CD4-positive, CD25-positive, alpha-beta regulatory T cell (primary cell): ENCODE data around the gene MLXIP. TPM values are rescaled to one million over a fixed set of nuclear protein-coding genes. Genes with fewer than 3 reads are reported as not detected.

Experiments
- ATAC-seq, 2 donors: fragments of 150-1000 bp; cut with Tn5 transposase; one replicate each; pipeline ENCODE4 v1.10.0; 2021; ENCODE audit warnings: low read depth in 2 of 2, moderate number of reproducible peaks in 2 of 2, moderate library complexity in 1 of 2
- DNase-seq, 3 donors: peaks; one replicate each; pipeline versions ENCODE4 v3.0.0 to v3.0.0-alpha.2; 2012 to 2022; ENCODE audit warnings: mixed read lengths in 1 of 3
- H3K27ac ChIP-seq: one replicate; pipeline ENCODE4 v1.7.0; 2013; ENCODE audit warnings: mild to moderate bottlenecking, low read length; ENCODE audit not compliant: insufficient read depth, poor library complexity, severe bottlenecking
- H3K27me3 ChIP-seq: one replicate; pipeline ENCODE4 v1.7.0; 2013; ENCODE audit warnings: low read length; ENCODE audit not compliant: control insufficient read depth, insufficient read depth
- H3K36me3 ChIP-seq: one replicate; pipeline ENCODE4 v1.7.0; 2013; ENCODE audit warnings: mild to moderate bottlenecking, low read length, moderate library complexity; ENCODE audit not compliant: control insufficient read depth, insufficient read depth
- H3K4me1 ChIP-seq: 2 replicates; pipeline ENCODE4 v1.7.0; 2013; ENCODE audit warnings: mild to moderate bottlenecking, low read length; ENCODE audit not compliant: insufficient read depth, control insufficient read depth, poor library complexity, severe bottlenecking
- H3K4me3 ChIP-seq: one replicate; pipeline ENCODE4 v1.7.0; 2013; ENCODE audit warnings: low read depth, mild to moderate bottlenecking, low read length, moderate library complexity
- H3K9me3 ChIP-seq, 2 experiments: 1 replicate in 1 of 2; 2 replicates in 1 of 2; pipeline ENCODE4 v1.7.0; 2013; ENCODE audit warnings: low read length in 2 of 2, mild to moderate bottlenecking in 1 of 2, moderate library complexity in 1 of 2; ENCODE audit not compliant: control insufficient read depth in 2 of 2
- H3K27ac Mint-ChIP-seq, 3 donors: one replicate each; pipeline ENCODE4 v1.8.0; 2020 to 2022; ENCODE audit warnings: mild to moderate bottlenecking in 3 of 3, mixed read lengths in 3 of 3, moderate library complexity in 2 of 3
- H3K27me3 Mint-ChIP-seq: one replicate; pipeline ENCODE4 v1.8.0; 2022; ENCODE audit warnings: mild to moderate bottlenecking, mixed read lengths
- H3K36me3 Mint-ChIP-seq: one replicate; pipeline ENCODE4 v1.8.0; 2020; ENCODE audit warnings: mixed read lengths
- H3K4me1 Mint-ChIP-seq, 4 donors: one replicate each; pipeline ENCODE4 v1.8.0; 2020 to 2022; ENCODE audit warnings: mixed read lengths in 4 of 4, mild to moderate bottlenecking in 1 of 4
- H3K4me3 Mint-ChIP-seq, 4 donors: one replicate each; pipeline ENCODE4 v1.8.0; 2020 to 2022; ENCODE audit warnings: mild to moderate bottlenecking in 4 of 4, mixed read lengths in 4 of 4, moderate library complexity in 3 of 4
- H3K9me3 Mint-ChIP-seq, 7 donors: one replicate each; pipeline ENCODE4 v1.8.0; 2020 to 2022; ENCODE audit warnings: mixed read lengths in 7 of 7, mild to moderate bottlenecking in 3 of 7, moderate library complexity in 2 of 7
- polyA plus RNA-seq, 4 donors: library from polyadenylated mRNA; unstranded; fragments of 300-500 nt; fragmentation: Illumina TruSeq; gene quantifications; one replicate each; pipeline ENCODE4 v1.2.3, GENCODE V29; 2021
- total RNA-seq: library from RNA; stranded (reverse); gene quantifications from one replicate; pipeline ENCODE4 v1.2.3, GENCODE V29; 2022

MLXIP gene
- total and polyA plus RNA-seq, 5 donors from 2014 or later = 5.0 to 83.2 (median 7.8) TPM

GRCh38 chr12:122082621-122083356 lies 4.2 kb downstream of the MLXIP start:
- DNase-seq (peak in 1 of 3 donors; percentile 29), ATAC-seq (no peak)
- H3K36me3 ChIP-seq = peaks cover 15% of the 10 kb centered on the region
- H3K27ac ChIP-seq = peak overlapping the region; percentile 73
- H3K27ac Mint-ChIP-seq = peak overlapping the region; percentile 84 to 93 (median 89)
- H3K4me1 Mint-ChIP-seq = peaks cover 7 to 62% (median 56%) of the 10 kb centered on the region in 4 donors
- H3K27me3 ChIP-seq = no peaks in the 10 kb centered on the region
- H3K27me3 Mint-ChIP-seq = no peaks in the 10 kb centered on the region
- no peaks in the 10 kb centered on the region for H3K9me3 ChIP-seq
- H3K4me3 ChIP-seq = peak overlapping the region; percentile 88
- H3K36me3 Mint-ChIP-seq = peaks cover 26% of the 10 kb centered on the region
- H3K9me3 Mint-ChIP-seq = peaks cover 0 to 1% (median 0%) of the 10 kb centered on the region in 7 donors
- peak overlapping the region; percentile 64 to 98 (median 93) for H3K4me3 Mint-ChIP-seq
- H3K4me1 ChIP-seq = peaks cover 56% of the 10 kb centered on the region

GRCh38 chr12:122084857-122085405 lies 6.4 kb downstream of the MLXIP start:
- H3K4me3 Mint-ChIP-seq = no peak overlapping the region
- H3K27ac Mint-ChIP-seq = no peak overlapping the region
- DNase-seq = no peak
- peaks cover 31% of the 10 kb centered on the region for H3K36me3 Mint-ChIP-seq
- H3K9me3 Mint-ChIP-seq = no peaks in the 10 kb centered on the region
- peaks cover 52% of the 10 kb centered on the region for H3K4me1 ChIP-seq
- H3K27me3 Mint-ChIP-seq = no peaks in the 10 kb centered on the region
- H3K9me3 ChIP-seq = no peaks in the 10 kb centered on the region
- no peak overlapping the region for H3K4me3 ChIP-seq
- H3K4me1 Mint-ChIP-seq = peaks cover 16 to 75% (median 58%) of the 10 kb centered on the region in 4 donors
- H3K27me3 ChIP-seq = no peaks in the 10 kb centered on the region
- H3K27ac ChIP-seq = no peak overlapping the region
- H3K36me3 ChIP-seq = peaks cover 19% of the 10 kb centered on the region
- no peak for ATAC-seq

- Mint-ChIP-seq H3K4me1 (peaks cover 16 to 75% (median 53%) of the 10 kb centered on the region in 4 donors), H3K4me3 (peak overlapping the region in 3 of 4 donors; percentile 7 to 42 (median 28)), H3K27me3 (no peaks in the 10 kb centered on the region), H3K36me3 (peaks cover 31% of the 10 kb centered on the region), H3K27ac (peak overlapping the region in 2 of 3 donors; percentile 17 to 93), H3K9me3 (no peaks in the 10 kb centered on the region)
- no peak overlapping the region for H3K4me3 ChIP-seq
- peaks cover 45% of the 10 kb centered on the region for H3K4me1 ChIP-seq
- H3K36me3 ChIP-seq = peaks cover 19% of the 10 kb centered on the region
- no peaks in the 10 kb centered on the region for H3K9me3 ChIP-seq
- H3K27ac ChIP-seq = no peak overlapping the region
- no peak for DNase-seq
- H3K27me3 ChIP-seq = no peaks in the 10 kb centered on the region
- ATAC-seq = no peak
Observed at GRCh38 chr12:122085591-122085990, 7.0 kb downstream of the MLXIP start.

GRCh38 chr12:122086116-122086515 lies 7.6 kb downstream of the MLXIP start:
- H3K36me3 Mint-ChIP-seq = peaks cover 34% of the 10 kb centered on the region
- no peaks in the 10 kb centered on the region for H3K27me3 Mint-ChIP-seq
- no peaks in the 10 kb centered on the region for H3K9me3 Mint-ChIP-seq
- H3K27ac Mint-ChIP-seq = peak overlapping the region in 2 of 3 donors; percentile 17 to 73
- DNase-seq = no peak
- peak overlapping the region; percentile 4 to 42 (median 34) for H3K4me3 Mint-ChIP-seq
- Histone ChIP-seq H3K4me1 (peaks cover 45% of the 10 kb centered on the region), H3K27me3 (no peaks in the 10 kb centered on the region), H3K4me3 (no peak overlapping the region), H3K9me3 (no peaks in the 10 kb centered on the region), H3K27ac (no peak overlapping the region), H3K36me3 (peaks cover 19% of the 10 kb centered on the region)
- peaks cover 16 to 78% (median 51%) of the 10 kb centered on the region in 4 donors for H3K4me1 Mint-ChIP-seq
- no peak for ATAC-seq

- no peak overlapping the region for H3K4me3 ChIP-seq
- H3K9me3 ChIP-seq = no peaks in the 10 kb centered on the region
- Mint-ChIP-seq H3K27me3 (no peaks in the 10 kb centered on the region), H3K4me3 (peak overlapping the region in 2 of 4 donors; percentile 4 to 44), H3K36me3 (peaks cover 37% of the 10 kb centered on the region), H3K9me3 (no peaks in the 10 kb centered on the region), H3K27ac (peak overlapping the region in 2 of 3 donors; percentile 7 to 91), H3K4me1 (peaks cover 21 to 75% (median 48%) of the 10 kb centered on the region in 4 donors)
- H3K36me3 ChIP-seq = peaks cover 19% of the 10 kb centered on the region
- no peak for DNase-seq
- peaks cover 41% of the 10 kb centered on the region for H3K4me1 ChIP-seq
- H3K27me3 ChIP-seq = no peaks in the 10 kb centered on the region
- no peak overlapping the region for H3K27ac ChIP-seq
- ATAC-seq = no peak
Observed at GRCh38 chr12:122086641-122087285, 8.2 kb downstream of the MLXIP start.

- H3K27ac Mint-ChIP-seq = peak overlapping the region in 2 of 3 donors; percentile 89 to 91
- H3K4me1 Mint-ChIP-seq = peaks cover 21 to 70% (median 40%) of the 10 kb centered on the region in 4 donors
- Histone ChIP-seq H3K9me3 (no peaks in the 10 kb centered on the region), H3K4me3 (no peak overlapping the region), H3K27ac (no peak overlapping the region), H3K27me3 (no peaks in the 10 kb centered on the region), H3K4me1 (peaks cover 41% of the 10 kb centered on the region), H3K36me3 (peaks cover 19% of the 10 kb centered on the region)
- H3K4me3 Mint-ChIP-seq = peak overlapping the region in 2 of 4 donors; percentile 70 to 78
- H3K36me3 Mint-ChIP-seq = peaks cover 35% of the 10 kb centered on the region
- ATAC-seq = no peak
- no peaks in the 10 kb centered on the region for H3K27me3 Mint-ChIP-seq
- H3K9me3 Mint-ChIP-seq = no peaks in the 10 kb centered on the region
- no peak for DNase-seq
Observed at GRCh38 chr12:122087431-122088178, 9.0 kb downstream of the MLXIP start.

GRCh38 chr12:122088179-122088810 lies 9.7 kb downstream of the MLXIP start:
- Histone ChIP-seq H3K4me1 (peaks cover 39% of the 10 kb centered on the region), H3K27me3 (no peaks in the 10 kb centered on the region), H3K36me3 (peaks cover 19% of the 10 kb centered on the region), H3K9me3 (no peaks in the 10 kb centered on the region), H3K27ac (no peak overlapping the region), H3K4me3 (no peak overlapping the region)
- no peaks in the 10 kb centered on the region for H3K9me3 Mint-ChIP-seq
- H3K36me3 Mint-ChIP-seq = peaks cover 35% of the 10 kb centered on the region
- H3K27me3 Mint-ChIP-seq = no peaks in the 10 kb centered on the region
- peak overlapping the region in 2 of 3 donors; percentile 39 to 89 for H3K27ac Mint-ChIP-seq
- H3K4me3 Mint-ChIP-seq = peak overlapping the region in 2 of 4 donors; percentile 7 to 78
- no peak for DNase-seq
- ATAC-seq = no peak
- peaks cover 14 to 63% (median 34%) of the 10 kb centered on the region in 4 donors for H3K4me1 Mint-ChIP-seq
